Liver (tissue), 3 donors: Measurements from ENCODE around the gene SCUBE3.

Experiments
- EGR1 ChIP-seq, 2 donors: IDR thresholded peaks; 2 replicates each; pipeline ENCODE4 v1.6.1; 2016 to 2018; ENCODE audit warnings: antibody characterized with exemption in 2 of 2, low read depth in 2 of 2
- GABPA ChIP-seq, 2 donors: IDR thresholded peaks in 1 of 2; conservative IDR thresholded peaks in 1 of 2; 2 replicates each; pipeline ENCODE4 v1.6.1; 2016; ENCODE audit warnings: antibody characterized with exemption in 2 of 2, mild to moderate bottlenecking in 1 of 2, moderate library complexity in 1 of 2
- JUND ChIP-seq, 2 donors: IDR thresholded peaks; 2 replicates each; pipeline ENCODE4 v1.6.1; 2016; ENCODE audit warnings: antibody characterized with exemption in 2 of 2
- RAD21 ChIP-seq, 2 donors: IDR thresholded peaks; 2 replicates each; pipeline ENCODE4 v1.6.1; 2016; ENCODE audit warnings: antibody characterized with exemption in 2 of 2, mild to moderate bottlenecking in 2 of 2
- SP1 ChIP-seq: IDR thresholded peaks from 2 replicates; pipeline ENCODE4 v1.6.1; 2018; ENCODE audit warnings: antibody characterized with exemption, mild to moderate bottlenecking
- TAF1 ChIP-seq: conservative IDR thresholded peaks from 2 replicates; pipeline ENCODE4 v1.6.1; 2016; ENCODE audit warnings: antibody characterized with exemption, mild to moderate bottlenecking
- YY1 ChIP-seq: IDR thresholded peaks from 2 replicates; pipeline ENCODE4 v1.6.1; 2016; ENCODE audit warnings: antibody characterized with exemption, mild to moderate bottlenecking
- TF ChIP-seq, protein P1 (sequence below): fragments of 150-350 bp; IDR thresholded peaks from 2 replicates; pipeline ENCODE4 v1.5.1; 2017; ENCODE audit warnings: improper control_type of control experiment, low read depth, low read length; ENCODE audit not compliant: missing input control
- TF ChIP-seq, protein P2 (sequence below): IDR thresholded peaks from 2 replicates; pipeline ENCODE4 v1.6.1; 2016; ENCODE audit warnings: antibody characterized with exemption
- TF ChIP-seq, protein P3 (sequence below): IDR thresholded peaks from 2 replicates; pipeline ENCODE4 v1.6.1; 2016; ENCODE audit warnings: antibody characterized with exemption, mild to moderate bottlenecking
- TF ChIP-seq, protein P4 (sequence below): IDR thresholded peaks from 2 replicates; pipeline ENCODE4 v1.6.1; 2016; ENCODE audit warnings: antibody characterized with exemption
- TF ChIP-seq, protein P5 (sequence below): IDR thresholded peaks from 2 replicates; pipeline ENCODE4 v1.6.1; 2016; ENCODE audit warnings: antibody characterized with exemption
- donor health status: healthy.
- donor health status: healthy.

DNA sequence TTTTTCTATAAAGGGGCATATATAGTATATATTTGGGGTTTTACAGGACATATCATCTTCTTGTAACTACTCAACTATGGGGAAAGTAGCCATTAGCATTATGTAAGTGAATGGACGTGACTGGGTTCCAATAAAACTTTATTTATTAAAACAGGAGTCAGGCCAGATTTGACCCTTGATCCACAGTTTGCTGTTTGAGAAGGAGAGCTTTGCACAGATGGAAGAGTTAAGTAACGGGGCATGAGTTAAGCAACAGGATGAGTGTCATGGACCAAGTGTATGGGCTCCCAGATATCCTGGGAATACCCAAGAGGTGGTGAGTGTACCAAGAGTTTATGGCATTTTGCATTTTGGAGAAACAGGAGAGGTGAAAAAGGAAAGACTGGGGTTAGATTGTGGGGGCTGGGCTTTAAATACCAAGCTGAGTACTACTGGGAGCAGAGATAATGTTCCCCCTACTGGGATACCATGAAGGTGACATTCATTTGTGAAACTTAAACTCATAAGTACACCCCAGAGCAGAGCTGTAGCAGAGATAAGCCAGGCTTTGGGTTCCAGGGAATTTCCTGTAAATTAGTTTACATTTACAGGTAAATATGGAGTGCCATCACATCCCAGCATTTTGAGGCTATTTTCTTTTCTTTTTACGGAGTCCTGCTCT is 18.5 kb upstream of the SCUBE3 start:
- TF ChIP-seq EGR1 (IDR thresholded peaks at IDR 0.05; ENCODE audit: low read depth in 2 of 2) (no peak), JUND (IDR thresholded peaks at IDR 0.05) (no peak), TAF1 (no peak), SP1 (no peak), GABPA (IDR thresholded peaks at IDR 0.05 in 1 of 2, conservative IDR thresholded peaks at IDR 0.05 in 1 of 2) (no peak), RAD21 (IDR thresholded peaks at IDR 0.05) (no peak), YY1 (no peak)
- TF ChIP-seq, protein P1, sequence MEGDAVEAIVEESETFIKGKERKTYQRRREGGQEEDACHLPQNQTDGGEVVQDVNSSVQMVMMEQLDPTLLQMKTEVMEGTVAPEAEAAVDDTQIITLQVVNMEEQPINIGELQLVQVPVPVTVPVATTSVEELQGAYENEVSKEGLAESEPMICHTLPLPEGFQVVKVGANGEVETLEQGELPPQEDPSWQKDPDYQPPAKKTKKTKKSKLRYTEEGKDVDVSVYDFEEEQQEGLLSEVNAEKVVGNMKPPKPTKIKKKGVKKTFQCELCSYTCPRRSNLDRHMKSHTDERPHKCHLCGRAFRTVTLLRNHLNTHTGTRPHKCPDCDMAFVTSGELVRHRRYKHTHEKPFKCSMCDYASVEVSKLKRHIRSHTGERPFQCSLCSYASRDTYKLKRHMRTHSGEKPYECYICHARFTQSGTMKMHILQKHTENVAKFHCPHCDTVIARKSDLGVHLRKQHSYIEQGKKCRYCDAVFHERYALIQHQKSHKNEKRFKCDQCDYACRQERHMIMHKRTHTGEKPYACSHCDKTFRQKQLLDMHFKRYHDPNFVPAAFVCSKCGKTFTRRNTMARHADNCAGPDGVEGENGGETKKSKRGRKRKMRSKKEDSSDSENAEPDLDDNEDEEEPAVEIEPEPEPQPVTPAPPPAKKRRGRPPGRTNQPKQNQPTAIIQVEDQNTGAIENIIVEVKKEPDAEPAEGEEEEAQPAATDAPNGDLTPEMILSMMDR: no peak
- TF ChIP-seq, protein P2, sequence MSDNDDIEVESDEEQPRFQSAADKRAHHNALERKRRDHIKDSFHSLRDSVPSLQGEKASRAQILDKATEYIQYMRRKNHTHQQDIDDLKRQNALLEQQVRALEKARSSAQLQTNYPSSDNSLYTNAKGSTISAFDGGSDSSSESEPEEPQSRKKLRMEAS: no peak
- TF ChIP-seq, protein P3, sequence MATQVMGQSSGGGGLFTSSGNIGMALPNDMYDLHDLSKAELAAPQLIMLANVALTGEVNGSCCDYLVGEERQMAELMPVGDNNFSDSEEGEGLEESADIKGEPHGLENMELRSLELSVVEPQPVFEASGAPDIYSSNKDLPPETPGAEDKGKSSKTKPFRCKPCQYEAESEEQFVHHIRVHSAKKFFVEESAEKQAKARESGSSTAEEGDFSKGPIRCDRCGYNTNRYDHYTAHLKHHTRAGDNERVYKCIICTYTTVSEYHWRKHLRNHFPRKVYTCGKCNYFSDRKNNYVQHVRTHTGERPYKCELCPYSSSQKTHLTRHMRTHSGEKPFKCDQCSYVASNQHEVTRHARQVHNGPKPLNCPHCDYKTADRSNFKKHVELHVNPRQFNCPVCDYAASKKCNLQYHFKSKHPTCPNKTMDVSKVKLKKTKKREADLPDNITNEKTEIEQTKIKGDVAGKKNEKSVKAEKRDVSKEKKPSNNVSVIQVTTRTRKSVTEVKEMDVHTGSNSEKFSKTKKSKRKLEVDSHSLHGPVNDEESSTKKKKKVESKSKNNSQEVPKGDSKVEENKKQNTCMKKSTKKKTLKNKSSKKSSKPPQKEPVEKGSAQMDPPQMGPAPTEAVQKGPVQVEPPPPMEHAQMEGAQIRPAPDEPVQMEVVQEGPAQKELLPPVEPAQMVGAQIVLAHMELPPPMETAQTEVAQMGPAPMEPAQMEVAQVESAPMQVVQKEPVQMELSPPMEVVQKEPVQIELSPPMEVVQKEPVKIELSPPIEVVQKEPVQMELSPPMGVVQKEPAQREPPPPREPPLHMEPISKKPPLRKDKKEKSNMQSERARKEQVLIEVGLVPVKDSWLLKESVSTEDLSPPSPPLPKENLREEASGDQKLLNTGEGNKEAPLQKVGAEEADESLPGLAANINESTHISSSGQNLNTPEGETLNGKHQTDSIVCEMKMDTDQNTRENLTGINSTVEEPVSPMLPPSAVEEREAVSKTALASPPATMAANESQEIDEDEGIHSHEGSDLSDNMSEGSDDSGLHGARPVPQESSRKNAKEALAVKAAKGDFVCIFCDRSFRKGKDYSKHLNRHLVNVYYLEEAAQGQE: no peak
- TF ChIP-seq, protein P4, sequence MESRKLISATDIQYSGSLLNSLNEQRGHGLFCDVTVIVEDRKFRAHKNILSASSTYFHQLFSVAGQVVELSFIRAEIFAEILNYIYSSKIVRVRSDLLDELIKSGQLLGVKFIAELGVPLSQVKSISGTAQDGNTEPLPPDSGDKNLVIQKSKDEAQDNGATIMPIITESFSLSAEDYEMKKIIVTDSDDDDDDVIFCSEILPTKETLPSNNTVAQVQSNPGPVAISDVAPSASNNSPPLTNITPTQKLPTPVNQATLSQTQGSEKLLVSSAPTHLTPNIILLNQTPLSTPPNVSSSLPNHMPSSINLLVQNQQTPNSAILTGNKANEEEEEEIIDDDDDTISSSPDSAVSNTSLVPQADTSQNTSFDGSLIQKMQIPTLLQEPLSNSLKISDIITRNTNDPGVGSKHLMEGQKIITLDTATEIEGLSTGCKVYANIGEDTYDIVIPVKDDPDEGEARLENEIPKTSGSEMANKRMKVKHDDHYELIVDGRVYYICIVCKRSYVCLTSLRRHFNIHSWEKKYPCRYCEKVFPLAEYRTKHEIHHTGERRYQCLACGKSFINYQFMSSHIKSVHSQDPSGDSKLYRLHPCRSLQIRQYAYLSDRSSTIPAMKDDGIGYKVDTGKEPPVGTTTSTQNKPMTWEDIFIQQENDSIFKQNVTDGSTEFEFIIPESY: no peak
- TF ChIP-seq, protein P5, sequence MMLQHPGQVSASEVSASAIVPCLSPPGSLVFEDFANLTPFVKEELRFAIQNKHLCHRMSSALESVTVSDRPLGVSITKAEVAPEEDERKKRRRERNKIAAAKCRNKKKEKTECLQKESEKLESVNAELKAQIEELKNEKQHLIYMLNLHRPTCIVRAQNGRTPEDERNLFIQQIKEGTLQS: no peak
